CD4-positive, alpha-beta T cell (primary cell): ENCODE data around the gene GRM4. TPM values are rescaled to one million over a fixed set of nuclear protein-coding genes. Genes with fewer than 3 reads are reported as not detected.

Experiments
- ATAC-seq: fragments of 200-7000 bp; cut with Tn5 transposase; one replicate; pipeline ENCODE4 v1.10.0; 2022; ENCODE audit warnings: mild to moderate bottlenecking; ENCODE audit not compliant: poor library complexity
- CTCF ChIA-PET: fragments of 350-600 bp; sonication (Branson Sonifier 250); formaldehyde crosslinking; loops from one replicate; lab custom pipeline; 2021; ENCODE audit warnings: antibody characterized with exemption, inconsistent platforms; lab: Charles Lee
- POLR2A ChIA-PET: fragments of 350-600 bp; sonication (Branson Sonifier 250); formaldehyde crosslinking; loops from one replicate; lab custom pipeline; 2021; ENCODE audit warnings: antibody characterized with exemption, inconsistent platforms; lab: Charles Lee
- DNase-seq, 14 experiments: peaks; one replicate each; pipeline ENCODE4 v3.0.0-alpha.2; 2013 to 2020; ENCODE audit warnings: mixed read lengths in 2 of 14
- H3K27ac ChIP-seq, 2 donors: one replicate each; pipeline versions ENCODE4 v1.5.1 to v1.7.0; 2013; ENCODE audit warnings: low read length in 2 of 2, low read depth in 1 of 2, mild to moderate bottlenecking in 1 of 2
- H3K27me3 ChIP-seq, 2 experiments: 1 replicate in 1 of 2; 2 replicates in 1 of 2; pipeline versions ENCODE4 v1.6.1 to v1.7.0; 2013; ENCODE audit warnings: low read length in 2 of 2, control low read depth in 1 of 2, mild to moderate bottlenecking in 1 of 2, moderate library complexity in 1 of 2; ENCODE audit not compliant: insufficient read depth in 2 of 2, control insufficient read depth in 1 of 2
- H3K36me3 ChIP-seq: one replicate; pipeline ENCODE4 v1.6.1; 2013; ENCODE audit warnings: low read length, control low read depth; ENCODE audit not compliant: insufficient read depth
- H3K4me1 ChIP-seq: one replicate; pipeline ENCODE4 v1.6.1; 2013; ENCODE audit warnings: low read length, control low read depth; ENCODE audit not compliant: insufficient read depth
- H3K4me3 ChIP-seq: one replicate; pipeline ENCODE4 v1.5.1; 2013; ENCODE audit warnings: mild to moderate bottlenecking, low read length, moderate library complexity
- H3K9me3 ChIP-seq, 2 experiments: 1 replicate in 1 of 2; 2 replicates in 1 of 2; pipeline versions ENCODE4 v1.6.1 to v1.7.0; 2013; ENCODE audit warnings: low read length in 2 of 2, mild to moderate bottlenecking in 2 of 2, control low read depth in 1 of 2, moderate library complexity in 1 of 2; ENCODE audit not compliant: control insufficient read depth in 1 of 2, insufficient read depth in 1 of 2
- H3K27ac Mint-ChIP-seq: one replicate; pipeline ENCODE4 v1.8.0; 2020; ENCODE audit warnings: mixed read lengths
- H3K27me3 Mint-ChIP-seq: one replicate; pipeline ENCODE4 v1.8.0; 2021; ENCODE audit warnings: mixed read lengths
- H3K36me3 Mint-ChIP-seq: one replicate; pipeline ENCODE4 v1.8.0; 2021; ENCODE audit warnings: low read depth, mixed read lengths
- H3K4me1 Mint-ChIP-seq: one replicate; pipeline ENCODE4 v1.8.0; 2021; ENCODE audit warnings: low read depth, mixed read lengths
- H3K4me3 Mint-ChIP-seq: one replicate; pipeline ENCODE4 v1.8.0; 2020; ENCODE audit warnings: mild to moderate bottlenecking, mixed read lengths
- H3K9me3 Mint-ChIP-seq: one replicate; pipeline ENCODE4 v1.8.0; 2020; ENCODE audit warnings: mixed read lengths
- intact Hi-C, 2 experiments: fragments of 100-400 bp; cut with DNase I in 1 of 2; cut with micrococcal nuclease in 1 of 2; formaldehyde crosslinking; loops; one replicate each; pipeline versions ENCODE4 v1.15.1 to v1.9.0; 2023 to 2025; cut with DNase I, micrococcal nuclease
- total RNA-seq, 174 experiments: library from RNA in 2 of 174; stranded (reverse) in 2 of 174; gene quantifications; one replicate each; pipeline ENCODE4 v1.2.3 and lab custom pipeline; 2021 to 2026
- TF ChIP-seq, protein P1 (sequence below): fragments of 200-600 bp; IDR thresholded peaks from one replicate; pipeline ENCODE4 v1.8.0; 2022; ENCODE audit warnings: antibody characterized with exemption, mild to moderate bottlenecking

GRM4 gene
- total RNA-seq, 2 experiments from 2014 or later: 0.08 TPM; not detected in 1

DNA sequence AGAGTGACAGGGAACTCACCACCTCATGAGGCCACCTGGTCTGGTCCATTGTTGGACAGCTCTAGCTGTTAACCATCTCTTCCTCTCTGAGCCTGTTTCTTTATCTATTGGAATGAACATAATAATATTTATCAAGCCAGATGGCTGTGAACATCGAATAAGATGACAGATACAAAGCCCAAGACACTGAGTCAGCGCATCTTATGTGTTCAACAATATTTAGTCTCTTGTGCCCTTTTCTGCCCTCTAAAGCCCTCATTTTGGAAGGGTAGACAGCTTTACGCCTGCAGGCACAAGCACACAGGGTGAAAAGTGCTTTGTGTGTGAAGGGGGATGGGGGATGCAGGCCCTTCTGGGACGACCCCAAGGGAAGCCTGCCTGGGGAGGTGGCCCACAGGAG lies 164.0 kb downstream of the GRM4 start:
- intact Hi-C loops: no loop called here
- Histone ChIP-seq H3K4me1 (peaks cover 3% of the 10 kb centered on the region), H3K27me3 (peaks cover 0 to 2% of the 10 kb centered on the region in 2 experiments), H3K4me3 (no peak overlapping the region), H3K27ac (no peak overlapping the region), H3K9me3 (no peaks in the 10 kb centered on the region), H3K36me3 (no peaks in the 10 kb centered on the region)
- Mint-ChIP-seq H3K27ac (no peak overlapping the region), H3K9me3 (no peaks in the 10 kb centered on the region), H3K4me1 (peaks cover 3% of the 10 kb centered on the region), H3K36me3 (no peaks in the 10 kb centered on the region), H3K4me3 (no peak overlapping the region), H3K27me3 (peaks cover 17% of the 10 kb centered on the region)
- DNase-seq: no peak
- ChIA-PET POLR2A (no interaction called here), CTCF (no interaction called here)
- TF ChIP-seq, protein P1, sequence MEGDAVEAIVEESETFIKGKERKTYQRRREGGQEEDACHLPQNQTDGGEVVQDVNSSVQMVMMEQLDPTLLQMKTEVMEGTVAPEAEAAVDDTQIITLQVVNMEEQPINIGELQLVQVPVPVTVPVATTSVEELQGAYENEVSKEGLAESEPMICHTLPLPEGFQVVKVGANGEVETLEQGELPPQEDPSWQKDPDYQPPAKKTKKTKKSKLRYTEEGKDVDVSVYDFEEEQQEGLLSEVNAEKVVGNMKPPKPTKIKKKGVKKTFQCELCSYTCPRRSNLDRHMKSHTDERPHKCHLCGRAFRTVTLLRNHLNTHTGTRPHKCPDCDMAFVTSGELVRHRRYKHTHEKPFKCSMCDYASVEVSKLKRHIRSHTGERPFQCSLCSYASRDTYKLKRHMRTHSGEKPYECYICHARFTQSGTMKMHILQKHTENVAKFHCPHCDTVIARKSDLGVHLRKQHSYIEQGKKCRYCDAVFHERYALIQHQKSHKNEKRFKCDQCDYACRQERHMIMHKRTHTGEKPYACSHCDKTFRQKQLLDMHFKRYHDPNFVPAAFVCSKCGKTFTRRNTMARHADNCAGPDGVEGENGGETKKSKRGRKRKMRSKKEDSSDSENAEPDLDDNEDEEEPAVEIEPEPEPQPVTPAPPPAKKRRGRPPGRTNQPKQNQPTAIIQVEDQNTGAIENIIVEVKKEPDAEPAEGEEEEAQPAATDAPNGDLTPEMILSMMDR: no peak
- no peak for ATAC-seq

DNA sequence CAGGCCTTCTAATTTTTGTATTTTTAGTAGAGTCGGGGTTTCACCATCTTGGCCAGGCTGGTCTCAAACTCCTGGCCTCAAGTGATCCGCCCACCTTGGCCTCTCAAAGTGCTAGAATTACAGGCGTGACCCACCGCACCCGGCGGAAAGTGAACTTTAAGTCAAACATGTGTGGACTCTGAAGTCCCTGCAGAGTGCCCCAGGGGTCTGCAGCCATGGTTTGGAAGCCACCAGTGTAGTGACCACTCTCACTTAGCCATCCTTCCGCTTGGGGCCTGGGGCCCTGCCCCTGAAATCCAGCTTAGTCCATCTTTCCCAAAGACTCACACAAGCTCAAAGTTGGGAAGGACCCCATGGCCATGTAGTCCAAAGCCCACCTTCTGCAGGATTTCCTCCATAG lies 164.5 kb downstream of the GRM4 start:
- intact Hi-C loops: no loop called here
- Mint-ChIP-seq H3K36me3 (no peaks in the 10 kb centered on the region), H3K27ac (no peak overlapping the region), H3K27me3 (peaks cover 21% of the 10 kb centered on the region), H3K4me1 (peaks cover 7% of the 10 kb centered on the region), H3K4me3 (no peak overlapping the region), H3K9me3 (no peaks in the 10 kb centered on the region)
- Histone ChIP-seq H3K4me3 (no peak overlapping the region), H3K9me3 (no peaks in the 10 kb centered on the region), H3K36me3 (no peaks in the 10 kb centered on the region), H3K4me1 (peaks cover 3% of the 10 kb centered on the region), H3K27me3 (peaks cover under 1 to 6% of the 10 kb centered on the region in 2 experiments), H3K27ac (no peak overlapping the region)
- ChIA-PET POLR2A (no interaction called here), CTCF (no interaction called here)
- TF ChIP-seq, protein P1: no peak
- ATAC-seq (no peak), DNase-seq (peak in 2 of 14 experiments; percentile 3 to 21)

DNA sequence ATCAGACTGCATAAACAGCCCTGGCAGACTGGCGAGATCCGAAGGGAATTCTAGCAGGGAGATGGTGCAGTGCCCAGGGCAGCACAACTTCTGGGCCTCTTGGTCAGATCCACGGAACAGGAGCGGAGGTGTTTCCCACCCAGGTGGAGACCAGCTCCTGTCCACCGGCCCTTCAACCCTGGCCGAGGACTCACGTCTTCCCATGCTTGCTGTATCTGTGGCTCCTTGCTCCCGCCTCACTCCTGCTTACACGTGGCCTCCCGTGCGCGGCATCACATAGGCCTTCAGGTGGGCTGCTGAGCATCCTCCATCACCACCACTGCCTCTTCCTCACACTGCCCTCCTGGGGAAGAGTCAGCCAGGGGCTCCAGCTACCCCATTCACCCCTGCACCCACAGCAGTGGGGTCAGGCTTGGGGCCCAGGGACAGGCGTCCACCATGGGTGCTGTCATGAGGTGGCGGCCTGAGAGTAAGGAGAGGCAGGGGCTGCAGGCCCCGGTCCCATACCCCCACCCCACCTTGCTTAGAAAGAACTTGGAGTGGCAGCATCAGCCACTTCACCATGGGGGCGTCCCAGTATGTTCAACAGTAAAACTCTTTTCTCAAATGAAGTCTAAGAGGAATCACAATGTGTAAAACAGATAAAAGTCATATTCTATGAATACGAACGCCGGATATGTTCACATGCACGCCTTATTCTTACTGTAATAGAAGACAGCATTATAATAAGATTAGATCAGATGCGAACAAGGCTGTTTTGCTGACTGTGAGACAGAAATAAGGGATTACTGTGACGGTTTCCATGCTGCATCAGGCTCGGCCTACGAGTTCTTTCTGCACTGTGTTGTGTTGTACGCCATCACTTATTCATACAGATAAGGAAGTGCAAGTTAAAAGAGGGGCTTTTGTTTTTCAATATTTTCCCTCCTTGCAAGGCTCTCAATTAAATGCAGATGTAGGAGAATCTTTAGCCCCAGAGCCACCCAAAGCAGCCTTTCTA lies 165.4 kb downstream of the GRM4 start:
- H3K27ac ChIP-seq: no peak overlapping the region
- H3K27me3 ChIP-seq: peaks cover 10 to 13% of the 10 kb centered on the region in 2 experiments
- H3K4me3 ChIP-seq: no peak overlapping the region
- ATAC-seq (no peak), DNase-seq (peak in 2 of 14 experiments; percentile 4 to 25)
- TF ChIP-seq, protein P1: no peak
- peaks cover 22% of the 10 kb centered on the region for H3K27me3 Mint-ChIP-seq
- no peaks in the 10 kb centered on the region for H3K36me3 ChIP-seq
- H3K4me1 Mint-ChIP-seq: peaks cover 7% of the 10 kb centered on the region
- no peaks in the 10 kb centered on the region for H3K36me3 Mint-ChIP-seq
- no peak overlapping the region for H3K4me3 Mint-ChIP-seq
- no peaks in the 10 kb centered on the region for H3K9me3 ChIP-seq
- no peak overlapping the region for H3K27ac Mint-ChIP-seq
- ChIA-PET CTCF (no interaction called here), POLR2A (no interaction called here)
- H3K4me1 ChIP-seq: peaks cover 10% of the 10 kb centered on the region
- intact Hi-C loops: no loop called here
- H3K9me3 Mint-ChIP-seq: no peaks in the 10 kb centered on the region
